HG02798 (cell line): ENCODE data around the gene FOCAD.

Source experiments
- ATAC-seq: cut with Tn5 transposase; IDR thresholded peaks from one replicate; pipeline ENCODE4 v1.9.1; 2021; ENCODE audit warnings: mild to moderate bottlenecking; ENCODE audit not compliant: unreplicated experiment, poor library complexity

FOCAD gene

GRCh38 chr9:21039302-21039701 is 355.2 kb downstream of the FOCAD start:
- ATAC-seq = no peak

GRCh38 chr9:21042466-21042865 is 358.4 kb downstream of the FOCAD start:
- no peak for ATAC-seq

GRCh38 chr9:21043841-21044240 is 359.8 kb downstream of the FOCAD start:
- ATAC-seq = no peak
